GM19438 (cell line): ENCODE results near the gene TTL.
"Not testable (repeated sequence)": the region's sequence is repeated elsewhere in the genome, so short reads cannot be mapped to it uniquely, and the experiment has no call there.

ENCODE experiments used
- ATAC-seq: cut with Tn5 transposase; IDR thresholded peaks from one replicate; pipeline ENCODE4 v1.9.1; 2021; ENCODE audit warnings: low read depth; ENCODE audit not compliant: unreplicated experiment

TTL gene

GRCh38 chr2:112481528-112482233, at the start of gene TTL:
Gene TTL, plus strand, starts transcription at chr2:112482156. Its CDS starts 189 bp downstream, at chr2:112482345.
- ATAC-seq = peak; percentile 53

GRCh38 chr2:112432390-112432734, 49.6 kb upstream of the TTL start:
- not testable (repeated sequence) for ATAC-seq

GRCh38 chr2:112432735-112433479, 49.0 kb upstream of the TTL start:
- peak; percentile 38 for ATAC-seq

GRCh38 chr2:112433480-112433879, 48.5 kb upstream of the TTL start, which contains the start of gene RGPD8:
Gene RGPD8, minus strand, starts transcription at chr2:112433645. Its CDS starts 192 bp downstream, at chr2:112433453.
- peak; percentile 98 for ATAC-seq

GRCh38 chr2:112433932-112434730, 47.8 kb upstream of the TTL start:
- no peak for ATAC-seq

- ATAC-seq = not testable (repeated sequence)
Measured at GRCh38 chr2:112434890-112435715, 46.9 kb upstream of the TTL start.

- not testable (repeated sequence) for ATAC-seq
Measured at GRCh38 chr2:112435716-112436431, 46.1 kb upstream of the TTL start.

- not testable (repeated sequence) for ATAC-seq
Measured at GRCh38 chr2:112436993-112437392, 45.0 kb upstream of the TTL start.

GRCh38 chr2:112437405-112437831, 44.5 kb upstream of the TTL start:
- ATAC-seq = not testable (repeated sequence)

GRCh38 chr2:112438603-112439261, 43.2 kb upstream of the TTL start:
- not testable (repeated sequence) for ATAC-seq

- not testable (repeated sequence) for ATAC-seq
Measured at GRCh38 chr2:112444256-112444655, 37.7 kb upstream of the TTL start.

GRCh38 chr2:112449854-112450253, 32.1 kb upstream of the TTL start:
- ATAC-seq = no peak

- ATAC-seq = no peak
Measured at GRCh38 chr2:112451317-112451716, 30.6 kb upstream of the TTL start.

- ATAC-seq = no peak
Measured at GRCh38 chr2:112454586-112454985, 27.4 kb upstream of the TTL start.

- ATAC-seq = no peak
Measured at GRCh38 chr2:112459372-112459771, 22.6 kb upstream of the TTL start.

GRCh38 chr2:112462178-112462577, 19.8 kb upstream of the TTL start:
- no peak for ATAC-seq

GRCh38 chr2:112463256-112463655, 18.7 kb upstream of the TTL start:
- no peak for ATAC-seq

GRCh38 chr2:112465382-112465781, 16.6 kb upstream of the TTL start:
- no peak for ATAC-seq
